ENCODE data around the gene COL3A1. TPM values are rescaled to one million over a fixed set of nuclear protein-coding genes. Genes with fewer than 3 reads are reported as not detected.

Gene COL3A1
- total RNA-seq, 4 donors from 2014 or later, result 113 to 22,387 (median 426) TPM

- Histone ChIP-seq H3K27me3 (no peaks in the 10 kb centered on the region), H3K4me3 (peak overlapping the region in 1 of 2 donors; percentile 19), H3K9me3 (no peaks in the 10 kb centered on the region), H3K36me3 (no peaks in the 10 kb centered on the region), H3K4me1 (peaks cover 0 to 2% of the 10 kb centered on the region in 2 donors), H3K27ac (peak overlapping the region; percentile 84 to 88)
- intact Hi-C loops (cut with DNase I; ENCODE audit: low total_unique reads), result loop anchor here (10.0 kb wide), 2 partner anchors 195 to 455 kb away; no protein-coding TSS in a partner anchor
- no peak for DNase-seq
- TF ChIP-seq, protein P1, sequence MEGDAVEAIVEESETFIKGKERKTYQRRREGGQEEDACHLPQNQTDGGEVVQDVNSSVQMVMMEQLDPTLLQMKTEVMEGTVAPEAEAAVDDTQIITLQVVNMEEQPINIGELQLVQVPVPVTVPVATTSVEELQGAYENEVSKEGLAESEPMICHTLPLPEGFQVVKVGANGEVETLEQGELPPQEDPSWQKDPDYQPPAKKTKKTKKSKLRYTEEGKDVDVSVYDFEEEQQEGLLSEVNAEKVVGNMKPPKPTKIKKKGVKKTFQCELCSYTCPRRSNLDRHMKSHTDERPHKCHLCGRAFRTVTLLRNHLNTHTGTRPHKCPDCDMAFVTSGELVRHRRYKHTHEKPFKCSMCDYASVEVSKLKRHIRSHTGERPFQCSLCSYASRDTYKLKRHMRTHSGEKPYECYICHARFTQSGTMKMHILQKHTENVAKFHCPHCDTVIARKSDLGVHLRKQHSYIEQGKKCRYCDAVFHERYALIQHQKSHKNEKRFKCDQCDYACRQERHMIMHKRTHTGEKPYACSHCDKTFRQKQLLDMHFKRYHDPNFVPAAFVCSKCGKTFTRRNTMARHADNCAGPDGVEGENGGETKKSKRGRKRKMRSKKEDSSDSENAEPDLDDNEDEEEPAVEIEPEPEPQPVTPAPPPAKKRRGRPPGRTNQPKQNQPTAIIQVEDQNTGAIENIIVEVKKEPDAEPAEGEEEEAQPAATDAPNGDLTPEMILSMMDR (IDR thresholded peaks at IDR 0.05), result no peak
Measured at GRCh38 chr2:188979187-188980114, 5.3 kb downstream of the COL3A1 start.

GRCh38 chr2:188983427-188984064 is 9.4 kb downstream of the COL3A1 start:
- H3K4me3 ChIP-seq, result no peak overlapping the region
- TF ChIP-seq POLR2A (IDR thresholded peaks at IDR 0.05), result no peak
- TF ChIP-seq, protein P1 (IDR thresholded peaks at IDR 0.05), result peak; percentile 21 to 57 (median 36)
- peak overlapping the region; percentile 84 to 88 for H3K27ac ChIP-seq
- DNase-seq, result no peak
- intact Hi-C loops (cut with DNase I; ENCODE audit: low total_unique reads), result no loop called here
- no peaks in the 10 kb centered on the region for H3K9me3 ChIP-seq
- peaks cover 0 to 11% of the 10 kb centered on the region in 2 donors for H3K4me1 ChIP-seq
- H3K36me3 ChIP-seq, result no peaks in the 10 kb centered on the region
- no peaks in the 10 kb centered on the region for H3K27me3 ChIP-seq

GRCh38 chr2:188984065-188984491 is 9.9 kb downstream of the COL3A1 start:
- H3K36me3 ChIP-seq, result no peaks in the 10 kb centered on the region
- peaks cover 0 to 11% of the 10 kb centered on the region in 2 donors for H3K4me1 ChIP-seq
- H3K9me3 ChIP-seq, result no peaks in the 10 kb centered on the region
- peak overlapping the region; percentile 84 to 88 for H3K27ac ChIP-seq
- no peak for DNase-seq
- H3K4me3 ChIP-seq, result no peak overlapping the region
- TF ChIP-seq, protein P1 (IDR thresholded peaks at IDR 0.05), result peak; percentile 21 to 64 (median 46)
- TF ChIP-seq POLR2A (IDR thresholded peaks at IDR 0.05), result no peak
- intact Hi-C loops (cut with DNase I; ENCODE audit: low total_unique reads), result no loop called here
- H3K27me3 ChIP-seq, result no peaks in the 10 kb centered on the region

GRCh38 chr2:188984680-188985079 is 10.5 kb downstream of the COL3A1 start:
- DNase-seq, result peak in 1 of 2 donors; percentile 46
- Histone ChIP-seq H3K4me1 (peaks cover 0 to 11% of the 10 kb centered on the region in 2 donors), H3K36me3 (no peaks in the 10 kb centered on the region)

More at GRCh38 chr2:188984680-188985079, 10.5 kb downstream of the COL3A1 start:
- Histone ChIP-seq H3K27me3 (no peaks in the 10 kb centered on the region), H3K4me3 (no peak overlapping the region), H3K9me3 (no peaks in the 10 kb centered on the region), H3K27ac (peak overlapping the region; percentile 84 to 88)
- TF ChIP-seq, protein P1 (IDR thresholded peaks at IDR 0.05), result no peak
- no peak for TF ChIP-seq POLR2A (IDR thresholded peaks at IDR 0.05)
- intact Hi-C loops (cut with DNase I; ENCODE audit: low total_unique reads), result no loop called here

All from uterus (tissue), 4 donors.